ENCODE data around the gene DIABLO.
"Not testable (repeated sequence)": the region's sequence is repeated elsewhere in the genome, so short reads cannot be mapped to it uniquely, and the experiment has no call there.

DIABLO gene

DNA sequence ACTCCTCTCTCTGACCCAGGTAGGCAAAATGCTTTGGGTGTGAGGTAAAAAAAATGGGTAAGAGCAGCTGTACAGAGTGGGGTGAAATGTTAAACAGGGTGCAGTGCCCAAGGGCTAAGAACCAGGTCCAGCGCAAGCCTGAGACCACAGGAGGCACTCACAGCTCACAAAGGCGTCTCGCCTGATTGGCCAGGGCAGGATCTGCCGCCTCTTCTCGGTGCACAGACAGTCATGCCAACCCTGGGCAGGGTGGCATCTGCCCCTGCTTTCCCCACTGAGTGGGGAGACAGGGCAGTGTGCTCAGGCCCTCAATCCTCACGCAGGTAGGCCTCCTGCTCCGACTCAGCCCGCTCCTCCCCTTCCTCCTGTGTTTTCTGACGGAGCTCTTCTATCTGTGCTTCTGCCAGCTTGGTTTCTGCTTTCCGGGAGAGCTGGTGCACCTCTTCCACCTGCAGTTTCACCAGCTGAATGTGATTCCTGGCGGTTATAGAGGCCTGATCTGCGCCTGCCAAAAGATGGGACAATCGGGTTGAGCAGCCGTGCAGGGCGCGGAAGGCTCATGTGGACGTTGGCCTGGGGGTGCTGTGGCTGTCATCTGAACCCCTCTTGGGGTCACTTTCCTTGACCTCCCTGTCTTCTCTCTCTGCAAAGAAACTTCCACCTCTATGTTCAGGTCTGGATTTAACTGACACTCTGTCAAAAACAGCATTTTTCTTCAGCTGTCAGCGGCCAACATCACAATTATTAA is 17.6 kb downstream of the DIABLO start:
- DNase-seq: no peak

DNA sequence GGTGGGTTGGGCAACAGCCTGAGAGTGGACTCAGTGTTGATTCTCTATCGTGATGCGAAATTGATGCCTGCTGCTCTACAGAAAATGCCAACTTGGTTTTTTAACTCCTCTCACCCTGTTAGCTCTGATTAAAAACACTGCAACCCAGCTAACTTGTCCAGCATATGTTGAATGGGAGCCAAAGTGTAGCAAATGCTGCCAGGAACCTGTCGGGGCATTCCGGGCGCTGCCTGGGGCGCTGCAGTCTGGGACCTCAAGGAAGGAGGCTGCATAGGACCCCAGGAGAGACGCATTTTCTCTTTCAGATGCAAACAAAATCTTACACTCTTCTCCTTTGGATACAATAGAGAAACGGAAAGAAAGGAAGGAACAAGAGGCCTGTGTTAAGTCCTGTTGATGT is 18.5 kb downstream of the DIABLO start:
- no peak for DNase-seq

DNA sequence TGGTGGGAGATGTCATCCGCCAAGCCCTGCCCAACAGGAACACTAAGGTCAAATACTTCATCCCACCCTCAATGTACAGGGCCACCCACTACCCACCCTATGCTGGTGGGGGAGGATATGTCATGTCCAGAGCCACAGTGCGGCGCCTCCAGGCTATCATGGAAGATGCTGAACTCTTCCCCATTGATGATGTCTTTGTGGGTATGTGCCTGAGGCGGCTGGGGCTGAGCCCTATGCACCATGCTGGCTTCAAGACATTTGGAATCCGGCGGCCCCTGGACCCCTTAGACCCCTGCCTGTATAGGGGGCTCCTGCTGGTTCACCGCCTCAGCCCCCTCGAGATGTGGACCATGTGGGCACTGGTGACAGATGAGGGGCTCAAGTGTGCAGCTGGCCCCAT is 18.9 kb downstream of the DIABLO start:
- no peak for DNase-seq

- DNase-seq: no peak
Observed at GRCh38 chr12:122206111-122206881, 19.6 kb downstream of the DIABLO start.

DNA sequence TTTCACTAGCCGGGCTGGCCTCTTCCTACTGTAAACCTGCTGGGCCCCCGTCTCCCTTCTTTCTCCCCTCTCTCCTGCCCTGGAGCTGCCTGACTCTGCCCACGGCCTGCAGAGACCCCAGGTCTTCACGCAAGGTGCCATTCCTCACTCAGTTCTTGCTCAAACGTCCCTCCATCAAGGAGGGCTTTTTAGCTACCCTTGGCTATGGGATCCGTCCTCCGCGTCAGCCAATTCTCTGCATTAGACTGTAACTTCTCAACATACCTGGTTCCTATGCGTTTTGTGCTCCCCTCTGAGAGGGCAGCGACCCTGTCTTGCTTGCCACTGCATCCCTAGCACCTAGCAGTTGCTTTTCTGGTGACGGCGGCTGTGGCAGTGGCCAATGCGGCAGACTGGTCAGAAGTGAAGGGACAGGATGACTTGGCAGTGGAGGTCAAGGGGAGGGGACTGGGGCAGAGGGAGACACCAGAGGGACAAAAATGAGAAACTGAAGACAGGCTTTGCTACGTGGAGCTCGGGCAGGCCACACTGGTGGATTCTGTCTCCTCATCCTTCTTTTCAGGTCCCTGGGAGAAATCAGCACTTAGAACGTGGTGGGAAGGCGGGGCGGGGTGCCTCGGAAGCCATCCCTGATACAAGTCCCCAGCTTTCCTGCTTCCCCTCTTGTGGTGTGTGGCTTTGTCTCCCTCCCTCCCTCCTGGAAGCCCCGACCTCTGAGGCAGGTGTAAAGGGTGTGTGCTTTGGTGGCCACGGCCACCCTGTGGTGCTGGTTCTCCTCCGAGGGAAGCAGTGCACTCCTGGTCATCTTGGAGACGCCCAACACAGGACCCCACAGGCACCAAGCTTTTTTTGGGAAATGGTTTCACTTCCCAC is 20.6 kb downstream of the DIABLO start:
- peak in 1 of 2 experiments; percentile 54 for DNase-seq

DNA sequence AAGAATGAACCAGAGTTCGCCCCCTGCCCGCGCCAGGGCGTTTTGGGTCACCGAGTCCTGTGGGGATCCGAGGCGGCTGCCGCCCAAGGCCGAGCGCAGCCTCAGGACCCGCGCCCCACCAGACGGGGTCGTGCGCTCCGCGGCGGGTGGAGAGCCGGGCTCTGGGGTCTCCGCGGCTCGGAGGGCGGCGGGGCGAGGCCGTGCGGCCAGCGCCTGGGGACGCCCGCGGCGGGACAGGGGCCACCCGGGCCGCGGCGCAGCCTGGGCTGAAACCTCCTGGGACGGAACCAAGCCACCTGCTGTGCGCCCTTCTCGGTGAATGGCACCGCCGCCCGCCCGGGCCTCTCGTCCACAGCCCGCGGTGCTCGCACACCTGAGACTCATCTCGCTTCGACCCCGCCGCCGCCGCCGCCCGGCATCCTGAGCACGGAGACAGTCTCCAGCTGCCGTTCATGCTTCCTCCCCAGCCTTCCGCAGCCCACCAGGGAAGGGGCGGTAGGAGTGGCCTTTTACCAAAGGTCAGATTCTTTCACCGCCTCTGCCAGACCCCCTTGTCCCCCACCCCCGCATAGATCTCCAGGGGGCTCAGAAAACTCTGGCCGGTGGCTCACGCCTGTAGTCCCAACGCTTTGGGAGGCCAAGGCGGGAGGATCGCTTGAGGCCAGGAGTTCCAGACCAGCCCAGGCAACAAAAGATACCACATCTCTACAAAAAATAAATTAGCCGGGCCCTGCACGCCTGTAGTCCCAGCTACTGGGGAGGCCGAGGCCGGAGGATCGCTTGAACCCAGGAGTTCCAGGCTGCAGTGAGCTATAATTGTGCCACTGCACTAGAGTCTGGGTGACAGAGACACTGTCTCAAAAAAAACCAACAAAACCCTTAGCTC is 21.4 kb downstream of the DIABLO start:
- DNase-seq: no peak

DNA sequence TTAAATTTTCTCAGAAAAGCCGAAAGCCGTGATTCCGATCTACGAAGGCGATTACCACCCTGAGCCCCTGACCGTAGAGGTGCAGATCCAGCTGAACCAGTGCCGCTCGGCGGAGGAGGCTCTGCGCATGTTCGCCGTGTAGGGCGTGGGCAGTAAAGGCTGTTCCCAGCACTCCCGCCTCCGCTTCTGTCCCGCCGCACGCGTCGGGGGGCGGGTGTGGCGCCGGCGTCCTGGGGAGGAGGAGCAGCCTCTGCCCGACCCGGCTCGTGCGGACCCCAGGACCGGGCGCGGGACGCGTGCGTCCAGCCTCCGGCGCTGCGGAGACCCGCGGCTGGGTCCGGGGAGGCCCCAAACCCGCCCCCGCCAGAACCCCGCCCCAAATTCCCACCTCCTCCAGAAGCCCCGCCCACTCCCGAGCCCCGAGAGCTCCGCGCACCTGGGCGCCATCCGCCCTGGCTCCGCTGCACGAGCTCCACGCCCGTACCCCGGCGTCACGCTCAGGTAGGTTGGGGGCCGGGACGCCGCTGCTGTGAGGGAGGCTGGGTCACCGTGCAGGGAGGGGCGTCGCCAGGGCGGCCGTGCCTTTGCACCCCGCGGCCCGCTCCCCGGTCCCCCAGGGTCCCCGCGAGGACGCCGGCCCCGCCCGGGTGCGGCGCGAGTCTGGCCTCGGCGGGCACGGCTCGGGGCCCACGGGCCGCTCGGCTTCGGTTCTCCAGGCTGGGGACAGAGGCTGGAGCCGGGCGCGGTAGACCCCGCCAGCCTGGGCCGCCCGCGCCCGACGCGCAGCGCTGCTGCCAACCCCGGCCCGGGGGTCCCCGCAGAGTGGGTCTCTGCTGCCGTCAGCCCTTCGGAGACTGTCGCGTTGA is 22.3 kb downstream of the DIABLO start, which contains the start of gene B3GNT4:
TSS of gene B3GNT4 (plus strand) at position 409 of the 866 bp plus-strand sequence. CDS start 910 bp downstream, outside the sequence.
- peak; percentile 67 to 71 for DNase-seq

DNA sequence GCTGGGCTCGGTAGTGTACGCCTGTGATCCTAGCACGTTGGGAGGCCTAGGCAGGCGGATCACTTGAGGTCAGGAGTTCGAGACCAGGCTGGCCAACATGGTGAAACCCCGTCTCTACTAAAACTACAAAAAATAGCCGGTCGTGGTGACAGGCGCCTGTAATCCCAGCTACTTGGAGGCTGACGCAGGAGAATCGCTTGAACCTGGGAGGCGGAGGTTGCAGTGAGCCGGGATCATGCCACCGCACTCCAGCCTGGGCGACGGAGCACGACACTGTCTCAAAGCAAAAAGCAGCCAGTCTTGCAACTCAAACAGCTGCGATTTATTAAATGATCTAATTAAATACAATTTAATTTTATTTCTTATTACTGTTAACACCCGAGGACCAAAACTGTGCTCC is 23.0 kb downstream of the DIABLO start:
- not testable (repeated sequence) for DNase-seq

GRCh38 chr12:122202017-122202416 is 23.8 kb downstream of the DIABLO start:
- DNase-seq: no peak

DNA sequence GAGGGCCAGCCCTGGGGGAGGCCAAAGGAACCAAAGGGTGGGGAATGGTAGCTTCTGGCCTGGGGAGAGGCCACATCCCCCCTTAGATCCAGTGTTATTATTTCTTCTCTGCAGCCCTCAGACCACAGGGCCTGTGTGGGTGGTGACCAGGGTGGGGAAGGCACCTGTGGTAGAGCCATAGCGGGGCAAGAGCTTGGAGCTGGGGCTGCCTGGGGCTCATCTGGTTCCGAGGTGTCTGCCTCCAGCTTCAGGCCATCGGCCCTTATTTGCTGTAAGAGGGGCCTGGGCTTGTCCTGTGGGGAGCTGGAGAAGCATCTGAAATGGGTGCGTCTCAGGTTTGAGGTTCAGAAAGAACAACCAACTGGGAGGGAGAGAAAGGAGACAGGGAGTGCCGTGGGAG is 24.5 kb downstream of the DIABLO start:
- DNase-seq: no peak

GRCh38 chr12:122200541-122201175 is 25.2 kb downstream of the DIABLO start:
- DNase-seq: no peak

- no peak for DNase-seq
Observed at GRCh38 chr12:122199484-122200355, 26.1 kb downstream of the DIABLO start.

- DNase-seq: no peak
Observed at GRCh38 chr12:122197612-122197966, 28.3 kb downstream of the DIABLO start.

- no peak for DNase-seq
Observed at GRCh38 chr12:122195405-122195804, 30.4 kb downstream of the DIABLO start.

DNA sequence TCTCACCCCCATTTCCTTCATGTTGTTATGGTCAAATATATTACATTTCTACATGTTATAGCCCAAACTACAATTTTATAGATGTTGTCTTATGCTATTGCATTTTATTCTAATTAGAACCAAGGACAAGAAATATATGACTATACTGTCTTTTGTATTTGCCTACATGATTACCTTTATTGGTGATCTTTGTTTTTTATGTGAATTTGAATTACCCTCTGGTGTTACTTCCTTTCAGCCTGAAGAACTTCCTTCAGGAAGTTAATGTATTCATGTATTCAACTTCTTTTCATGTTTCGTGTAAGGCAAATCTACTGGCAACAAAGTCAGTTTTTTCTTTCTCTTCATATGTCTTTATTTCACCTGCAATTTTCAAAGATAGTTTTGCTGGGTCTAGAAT is 31.0 kb downstream of the DIABLO start:
- DNase-seq: no peak

DNA sequence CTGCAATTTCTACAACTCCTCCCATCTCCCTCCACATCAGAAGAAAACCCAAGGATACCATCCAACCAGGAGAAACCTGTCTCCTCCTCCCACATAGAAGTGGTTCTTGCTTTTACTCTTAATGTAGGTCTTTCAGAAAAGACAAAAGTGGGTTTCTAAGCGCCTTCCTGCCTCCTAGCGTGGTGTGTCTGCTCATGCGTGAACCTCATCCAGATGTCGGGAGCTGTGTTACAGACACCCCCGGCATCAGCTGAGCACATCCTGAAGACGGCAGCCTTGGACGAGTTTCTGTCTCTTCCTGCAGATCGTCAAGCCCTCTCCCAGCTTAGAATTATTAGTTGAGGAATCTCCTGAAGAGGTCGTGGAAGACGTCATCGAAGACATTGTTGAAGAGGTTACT is 33.4 kb downstream of the DIABLO start:
- no peak for DNase-seq

DNA sequence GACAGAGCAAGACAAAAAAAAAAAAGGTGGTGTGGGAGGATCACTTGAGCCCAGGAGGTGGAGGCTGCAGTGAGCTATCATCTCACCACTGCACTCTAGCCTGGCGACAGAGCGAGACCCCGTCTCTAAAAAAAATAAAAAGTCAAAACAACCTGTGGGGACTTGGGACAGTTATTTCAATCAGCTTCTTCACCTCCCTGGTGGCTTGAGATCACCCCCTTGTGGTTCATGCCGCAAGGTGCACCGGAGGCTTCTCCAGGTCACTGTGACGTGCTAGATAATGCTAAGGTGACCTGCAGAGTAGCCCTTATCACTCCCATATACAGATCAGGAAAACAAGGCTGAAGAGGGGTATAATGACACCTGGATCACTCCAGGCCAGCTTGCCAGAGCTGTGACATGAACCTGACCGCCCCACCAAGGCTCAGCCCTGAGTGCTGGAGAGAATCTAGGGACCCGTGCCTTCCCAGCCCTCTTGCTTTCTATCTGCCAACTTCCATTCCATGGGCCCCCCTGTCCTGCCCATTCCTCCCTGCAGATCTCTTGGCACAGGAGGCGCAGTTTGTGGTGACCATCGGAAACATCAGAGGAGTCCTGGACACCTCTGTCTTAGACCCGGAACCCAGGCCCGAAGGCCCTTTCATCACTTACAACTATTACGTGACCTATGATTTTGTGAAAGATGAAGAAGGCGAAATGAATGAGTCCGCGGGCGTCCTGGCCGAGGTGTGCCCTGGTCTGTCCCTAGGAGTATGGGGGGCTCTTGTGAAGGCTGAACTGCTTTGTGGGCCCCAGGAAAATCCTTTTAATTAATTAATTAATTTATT is 34.8 kb downstream of the DIABLO start:
- peak; percentile 66 to 69 for DNase-seq

- DNase-seq: no peak
Observed at GRCh38 chr12:122189626-122190475, 36.0 kb downstream of the DIABLO start.
